HG03520 (cell line): ENCODE data around the gene TMEM108.

Experiments
- ATAC-seq: cut with Tn5 transposase; IDR thresholded peaks from one replicate; pipeline ENCODE4 v1.9.1; 2021; ENCODE audit warnings: mild to moderate bottlenecking, moderate library complexity; ENCODE audit not compliant: unreplicated experiment

TMEM108 gene

DNA sequence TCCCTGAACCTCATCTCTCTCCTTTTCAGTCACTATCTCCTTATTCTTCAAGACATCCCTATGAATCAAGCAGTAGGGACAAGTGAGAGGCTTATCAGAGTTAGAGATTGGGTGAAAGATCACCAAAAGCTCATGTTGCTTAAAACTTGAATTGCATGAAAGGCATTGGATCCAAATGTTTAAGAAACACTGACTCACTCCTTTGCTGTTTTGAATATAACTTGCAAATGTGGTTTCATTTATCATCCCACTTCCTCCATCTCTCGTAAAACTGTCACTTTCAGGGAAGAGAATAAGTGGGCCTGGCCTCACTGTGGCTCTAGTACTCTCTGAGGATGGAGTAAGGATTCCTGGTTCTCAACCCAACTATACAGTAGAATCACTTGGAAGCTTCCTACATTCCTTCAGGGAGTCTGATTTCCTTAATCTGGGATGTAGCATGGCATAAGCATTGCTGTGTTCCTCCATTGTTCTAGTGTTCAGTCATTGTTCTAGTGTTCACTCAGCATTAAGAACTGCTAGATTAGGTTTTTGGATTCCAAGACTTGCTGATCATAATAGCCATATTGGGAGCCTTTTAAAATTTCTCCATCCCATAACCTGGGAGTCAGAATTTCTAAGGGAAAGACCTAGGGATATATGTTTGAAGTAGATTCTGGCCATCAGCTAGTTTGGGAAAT lies 171.8 kb downstream of the TMEM108 start:
- no peak for ATAC-seq

DNA sequence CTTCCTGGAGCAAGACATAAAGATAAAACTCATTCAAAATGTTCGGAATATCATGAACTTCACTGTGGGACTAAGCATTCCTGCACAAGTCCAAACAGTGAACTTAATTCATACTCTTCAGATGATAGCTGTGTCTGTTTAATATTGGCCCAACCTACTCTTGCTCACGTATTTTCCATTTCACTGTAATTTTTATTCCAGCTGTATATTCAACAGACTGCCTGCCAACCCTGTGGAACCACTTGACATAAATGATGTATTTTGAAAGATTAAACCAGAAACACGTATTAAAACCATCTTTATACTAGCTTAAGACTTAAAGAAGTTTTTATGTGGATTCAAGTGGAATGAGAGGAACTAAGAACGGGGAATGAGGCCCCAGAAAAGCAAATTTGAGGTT lies 172.5 kb downstream of the TMEM108 start:
- ATAC-seq, result no peak

DNA sequence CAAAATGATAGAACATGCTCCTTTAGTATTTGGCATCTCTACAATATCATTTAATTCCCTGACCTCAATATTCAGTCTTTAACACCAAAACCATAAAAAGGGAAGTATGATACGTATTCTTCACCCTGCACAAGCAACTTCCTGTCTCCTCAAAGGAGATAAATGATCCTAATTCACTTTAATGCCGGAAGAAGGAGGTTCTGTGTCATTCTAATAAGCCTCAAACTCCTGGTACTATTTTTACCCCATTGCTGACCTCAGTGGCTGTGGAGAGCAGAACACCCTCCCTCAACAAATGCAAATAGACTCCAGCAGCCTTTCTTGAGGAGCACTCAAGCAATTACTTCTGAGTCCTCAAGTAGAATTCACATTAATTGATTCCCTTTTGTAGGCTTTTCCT lies 173.3 kb downstream of the TMEM108 start:
- peak; percentile 95 for ATAC-seq

DNA sequence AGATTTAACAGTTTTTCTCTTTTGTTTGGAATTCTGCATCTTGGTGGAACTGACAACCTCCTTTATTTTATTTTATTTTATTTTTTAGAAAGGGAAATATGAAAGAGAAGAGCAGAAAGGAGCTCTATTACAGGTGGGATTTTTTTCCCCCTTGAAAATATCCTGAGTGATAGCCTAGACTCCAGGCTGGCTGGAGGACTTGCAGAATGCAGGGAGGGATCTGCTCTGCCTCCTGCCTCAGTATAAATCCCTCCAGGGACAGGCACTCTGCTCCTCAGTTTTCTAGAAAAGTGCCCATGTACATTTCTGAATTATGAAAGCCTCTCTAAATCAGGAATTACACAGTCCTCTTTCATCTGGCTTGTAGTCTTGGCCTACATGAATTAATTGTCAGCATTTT lies 173.7 kb downstream of the TMEM108 start:
- no peak for ATAC-seq

DNA sequence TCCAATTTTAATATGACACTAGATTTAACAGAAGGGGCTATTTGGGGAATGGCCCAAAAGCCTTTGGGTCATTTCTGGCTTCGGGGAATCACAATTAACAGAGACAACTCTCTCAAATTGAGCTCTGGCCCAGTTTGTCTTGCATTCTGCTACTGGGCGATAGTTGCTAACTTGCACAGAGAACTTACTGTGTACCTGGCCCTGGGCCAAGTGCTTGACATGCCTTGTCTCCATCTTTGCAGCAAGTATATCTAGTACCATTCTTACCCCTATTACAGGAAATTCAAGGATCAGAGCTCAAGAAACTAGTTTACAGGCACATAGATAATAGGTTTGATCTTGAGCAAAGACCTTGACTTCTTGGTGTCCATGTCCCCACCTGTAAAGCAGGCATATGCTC lies 175.7 kb downstream of the TMEM108 start:
- no peak for ATAC-seq

DNA sequence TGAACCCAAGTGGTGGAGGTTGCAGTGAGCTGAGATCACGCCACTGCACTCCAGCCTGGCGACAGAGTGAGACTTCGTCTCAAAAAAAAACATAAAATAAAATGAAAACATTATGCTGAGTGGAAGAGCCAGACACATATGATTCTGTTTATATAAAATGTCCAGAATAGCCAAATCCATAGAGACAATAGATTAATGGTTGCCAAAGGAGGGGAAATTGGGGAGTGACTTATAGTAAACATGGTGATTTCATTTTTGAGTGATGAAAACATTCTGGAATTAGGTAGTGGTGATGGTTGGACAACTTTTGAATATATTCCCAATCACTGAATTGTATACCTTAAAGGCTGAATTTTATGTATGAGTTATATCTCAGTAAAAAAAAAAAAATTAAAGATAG lies 189.6 kb downstream of the TMEM108 start:
- ATAC-seq, result no peak

DNA sequence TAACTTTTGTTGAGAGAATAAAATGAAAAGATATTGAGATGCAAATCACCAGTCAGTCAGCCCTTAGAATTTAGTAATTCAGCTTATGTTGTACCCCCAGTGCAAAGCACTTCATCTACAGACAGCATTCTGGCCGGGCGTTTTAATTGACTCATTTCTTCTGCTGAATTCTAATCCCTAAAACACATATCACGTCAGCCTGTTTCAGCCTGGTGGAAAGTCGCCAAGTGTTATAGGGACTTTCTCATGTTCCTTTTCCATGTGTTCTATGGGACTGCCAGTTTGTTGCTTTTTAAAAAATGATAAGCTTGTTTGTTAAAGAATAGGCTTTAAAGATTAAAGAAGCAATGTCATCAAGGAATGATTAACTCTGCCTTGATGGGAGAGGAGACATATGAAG lies 192.0 kb downstream of the TMEM108 start:
- ATAC-seq, result no peak

DNA sequence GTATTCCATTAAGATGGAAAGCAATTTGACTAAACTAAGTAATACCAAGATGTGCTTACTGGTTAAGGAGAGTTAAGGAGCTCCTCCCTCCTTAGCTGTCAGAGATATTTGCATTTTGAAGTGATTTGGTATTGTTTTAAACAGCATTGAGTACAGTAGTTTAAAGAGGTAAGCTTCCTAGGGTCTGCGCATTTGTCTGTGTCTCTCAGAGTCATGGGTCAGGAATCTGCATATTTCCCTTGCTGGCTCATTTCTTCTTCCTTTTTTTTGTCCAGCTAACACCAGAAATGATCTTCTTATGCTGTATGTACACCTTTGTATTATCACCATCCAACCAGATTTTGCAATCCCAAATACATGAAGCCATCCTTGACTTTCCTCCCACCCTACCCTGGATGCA lies 198.7 kb downstream of the TMEM108 start:
- no peak for ATAC-seq

DNA sequence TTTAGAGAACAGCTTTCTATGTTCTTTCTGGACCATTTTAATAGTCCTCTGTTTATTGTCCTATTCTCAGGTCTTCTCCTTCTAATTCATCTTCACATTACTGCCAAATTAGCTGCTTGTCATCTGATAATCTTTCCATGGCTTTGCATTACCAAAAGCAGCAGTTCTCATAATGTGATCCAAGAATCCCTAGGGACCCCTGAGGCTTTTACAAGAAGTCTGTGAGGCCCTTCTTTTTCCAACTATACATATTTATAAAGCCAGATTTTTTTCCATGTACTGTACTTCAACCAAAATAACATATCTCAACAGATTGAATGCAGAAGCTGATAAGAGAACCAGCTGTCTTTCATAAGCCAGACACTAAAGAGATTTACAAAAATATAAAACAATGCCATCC lies 199.2 kb downstream of the TMEM108 start:
- no peak for ATAC-seq

DNA sequence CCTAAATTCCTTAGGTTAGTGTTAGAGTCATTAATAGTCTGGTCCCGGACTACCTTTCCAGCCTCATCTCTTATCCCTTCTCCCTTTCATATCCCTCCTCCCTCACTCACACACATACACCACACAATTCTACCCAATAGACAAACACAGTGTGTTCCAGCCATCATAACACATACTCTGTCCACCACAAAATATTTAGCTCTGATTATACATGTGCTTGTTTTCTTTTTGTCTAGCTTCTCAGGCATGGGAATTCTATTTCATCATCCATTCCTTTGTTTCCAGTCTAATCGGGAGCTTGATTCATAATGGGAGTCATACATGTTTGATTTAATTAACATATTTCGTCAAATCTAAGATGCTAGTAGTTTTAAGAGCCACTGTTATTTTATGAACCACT lies 199.8 kb downstream of the TMEM108 start:
- no peak for ATAC-seq

DNA sequence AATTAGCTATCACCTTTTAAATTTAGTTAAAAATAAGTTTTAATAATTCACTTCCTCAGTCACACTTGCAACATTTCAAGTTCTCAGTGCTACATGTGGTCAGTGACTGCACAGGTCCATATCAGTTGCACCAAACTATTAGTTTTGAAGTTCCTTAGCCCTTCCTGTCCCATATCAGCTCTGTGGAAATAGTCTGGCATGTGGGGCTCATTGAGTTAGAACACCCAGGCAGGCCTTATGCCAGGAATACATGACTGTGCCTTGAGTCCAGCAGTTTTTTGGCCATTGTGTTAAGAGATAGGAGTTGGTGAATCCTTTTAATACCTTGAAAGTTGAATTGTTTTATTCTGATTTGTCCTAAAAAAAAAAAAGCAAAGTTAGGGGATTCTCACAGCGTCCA lies 207.9 kb downstream of the TMEM108 start:
- ATAC-seq, result no peak

DNA sequence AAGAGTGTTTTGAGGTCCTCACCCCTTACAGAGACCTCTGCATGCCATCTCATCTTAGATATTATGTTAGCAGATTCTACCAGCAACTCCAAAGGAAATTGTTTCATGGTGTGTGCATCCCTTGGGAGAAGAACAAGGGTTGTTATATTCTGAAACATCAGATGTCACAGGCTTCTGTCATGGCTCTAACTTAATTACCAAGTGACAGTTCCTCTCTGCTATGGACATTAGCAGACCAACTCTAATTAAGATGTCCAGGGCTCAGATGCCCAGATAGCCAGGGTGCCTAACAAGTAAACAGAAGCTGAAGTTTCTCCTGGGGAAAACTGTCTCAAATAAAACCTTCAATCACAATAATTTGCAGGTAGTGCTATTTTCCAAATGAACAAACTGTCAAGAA lies 208.6 kb downstream of the TMEM108 start:
- no peak for ATAC-seq

DNA sequence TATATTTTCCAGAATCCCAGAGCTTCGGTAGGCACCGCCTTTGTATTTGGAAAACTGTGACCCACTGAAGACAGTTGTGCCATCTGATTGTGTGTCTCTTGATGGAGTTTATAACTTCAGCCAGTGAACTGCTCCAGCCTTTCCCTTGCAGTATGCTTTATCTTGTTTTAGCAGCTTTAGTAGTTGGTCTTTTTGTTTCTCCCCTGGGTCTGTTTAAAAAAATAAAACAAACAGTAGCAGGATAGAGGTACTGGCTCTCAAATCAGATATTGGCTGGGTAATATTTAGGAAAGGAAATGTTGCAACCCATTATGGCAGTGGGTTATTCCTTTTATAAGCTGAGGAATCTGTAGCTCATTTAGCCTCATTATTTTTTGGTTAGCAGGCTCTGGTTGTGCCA lies 210.2 kb downstream of the TMEM108 start:
- no peak for ATAC-seq

DNA sequence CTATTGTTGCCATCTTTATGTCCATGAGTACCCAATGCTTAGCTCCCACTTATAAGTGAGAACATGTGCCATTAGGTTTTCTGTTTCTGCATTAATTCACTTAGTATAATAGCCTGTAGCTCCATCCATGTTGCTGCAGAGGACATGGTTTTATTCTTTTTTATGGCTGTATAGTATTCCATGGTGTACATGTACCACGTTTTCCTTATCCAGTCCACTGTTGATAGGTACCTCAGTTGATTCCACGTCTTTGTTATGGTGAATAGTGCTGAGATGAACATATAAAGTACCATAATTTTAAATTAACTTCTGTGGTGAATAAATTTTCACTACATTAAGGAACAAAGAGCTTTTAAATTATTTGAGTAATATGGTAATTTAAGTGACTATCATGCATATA lies 211.3 kb downstream of the TMEM108 start:
- no peak for ATAC-seq

DNA sequence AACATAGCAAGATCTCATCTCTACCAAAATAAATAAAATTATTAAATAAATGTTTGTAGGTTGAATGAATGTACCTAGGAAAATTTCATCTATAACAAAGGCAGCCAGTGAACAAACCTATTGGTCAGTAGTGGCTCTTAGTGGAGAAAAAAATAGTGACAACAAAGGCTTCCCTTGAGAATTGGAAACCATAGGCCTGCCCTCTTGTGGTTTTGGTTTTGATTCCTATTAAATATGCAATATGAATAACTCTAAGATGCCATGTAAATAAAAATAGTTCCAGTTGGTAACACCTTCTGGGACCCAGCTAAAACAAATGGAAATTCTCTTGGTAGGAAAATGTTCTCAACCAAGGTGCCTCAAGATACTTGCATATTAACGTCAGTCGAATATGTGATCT lies 216.0 kb downstream of the TMEM108 start:
- ATAC-seq, result no peak

DNA sequence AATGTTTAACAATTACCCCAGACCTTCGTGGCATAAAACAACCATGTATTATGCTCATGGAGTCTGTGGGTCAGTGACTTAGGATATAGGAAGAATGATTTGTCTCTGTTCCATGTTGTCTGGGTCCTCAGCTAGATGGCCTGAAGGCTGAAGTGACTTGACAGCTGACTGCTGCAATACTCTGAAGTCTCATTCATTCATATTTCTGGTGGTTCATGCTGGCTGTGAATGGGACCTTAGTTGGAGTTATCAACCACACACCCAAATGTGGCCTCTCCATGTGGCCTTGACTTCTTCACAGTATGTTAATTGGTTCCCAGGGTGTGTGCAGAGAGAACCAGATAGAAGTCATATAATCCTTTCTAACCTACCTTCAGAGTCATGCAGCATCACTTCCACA lies 216.5 kb downstream of the TMEM108 start:
- ATAC-seq, result no peak

DNA sequence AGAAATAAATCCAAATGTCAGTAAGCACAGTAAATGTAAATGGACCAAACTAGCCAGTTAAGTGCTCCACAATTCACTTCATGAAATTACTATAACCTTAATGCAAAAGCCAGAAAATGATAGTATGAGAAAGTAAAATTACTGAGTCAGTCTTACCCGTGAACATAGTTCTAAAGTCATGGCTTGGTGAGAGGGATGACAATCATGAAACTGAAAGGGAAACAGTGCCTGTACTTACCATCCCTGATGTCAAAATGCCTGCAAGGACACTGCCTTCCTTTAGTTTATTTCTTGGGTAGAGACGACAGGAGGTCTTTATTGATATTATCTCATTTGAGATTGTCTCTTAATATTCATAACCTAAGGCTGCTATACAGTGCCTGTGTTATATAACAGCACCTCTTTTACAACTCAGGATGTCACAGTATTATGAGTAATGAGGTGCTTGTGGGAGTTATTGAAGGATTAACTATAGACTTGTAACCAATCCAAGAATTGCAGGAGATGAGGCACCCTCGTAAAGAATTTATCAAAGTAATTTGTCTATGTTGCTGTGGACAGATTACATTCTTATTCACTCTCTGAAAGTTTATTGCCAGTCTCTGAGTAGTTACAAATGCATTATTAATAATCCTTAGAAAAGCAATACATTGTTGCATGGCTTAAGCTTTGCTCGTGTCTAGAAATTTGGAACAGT lies 218.7 kb downstream of the TMEM108 start:
- ATAC-seq, result peak; percentile 67

DNA sequence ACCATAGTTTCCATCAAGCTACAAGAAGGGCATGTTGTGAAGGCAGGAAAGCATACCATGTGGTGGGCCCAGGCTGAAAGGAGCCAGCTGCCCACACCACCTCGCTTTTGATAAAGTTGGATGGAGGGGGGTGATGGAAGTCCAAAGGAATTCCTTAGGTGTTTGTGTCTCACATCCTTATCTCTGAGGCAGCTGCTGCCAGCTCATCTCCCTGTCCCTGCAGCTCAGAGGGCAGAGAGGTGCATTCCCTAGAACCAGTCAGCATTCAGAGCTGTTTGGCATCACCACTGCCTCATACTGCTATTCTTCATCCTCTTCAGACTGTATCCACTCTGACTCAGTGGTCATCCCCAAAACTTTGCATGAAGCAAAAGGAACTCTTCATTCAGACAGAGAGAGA lies 220.2 kb downstream of the TMEM108 start:
- ATAC-seq, result no peak

DNA sequence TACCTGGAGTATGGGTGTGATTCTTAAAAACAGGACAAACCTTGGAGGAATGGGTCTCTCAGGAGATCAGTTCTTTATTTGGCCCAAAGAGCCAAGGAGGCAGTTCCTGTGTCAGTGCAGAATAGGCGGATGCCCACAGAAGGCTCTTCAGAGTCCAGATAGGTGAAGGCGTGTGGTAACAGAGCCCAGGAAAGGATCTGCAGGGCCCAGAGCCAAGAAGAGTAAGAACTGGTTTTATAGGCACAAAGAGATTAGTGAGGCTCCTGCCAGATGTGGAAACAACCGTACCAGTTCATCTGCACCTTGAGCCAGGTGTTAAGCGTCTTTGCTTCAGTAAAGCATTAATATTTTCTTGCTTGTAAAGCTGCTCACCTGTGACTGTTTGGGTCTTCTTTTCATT lies 221.6 kb downstream of the TMEM108 start:
- no peak for ATAC-seq

DNA sequence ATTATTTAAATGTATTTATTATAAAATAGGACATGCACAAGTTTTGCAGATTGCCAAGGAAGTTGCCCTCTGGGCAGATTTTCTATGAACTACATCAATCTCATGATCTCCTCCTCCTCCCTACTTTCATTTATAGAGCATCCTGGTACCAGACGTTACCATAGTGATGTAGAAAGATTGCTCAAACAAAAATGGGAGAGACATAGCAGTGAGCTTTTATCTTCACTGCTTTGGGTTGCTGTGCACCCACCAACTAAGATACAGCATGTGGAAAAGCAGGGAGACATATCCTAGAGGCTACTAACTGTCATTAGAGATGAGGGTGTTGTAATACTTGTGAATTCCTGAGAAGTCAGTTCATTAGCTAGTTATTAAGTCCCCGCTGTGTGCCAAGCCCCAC lies 224.1 kb downstream of the TMEM108 start:
- no peak for ATAC-seq

DNA sequence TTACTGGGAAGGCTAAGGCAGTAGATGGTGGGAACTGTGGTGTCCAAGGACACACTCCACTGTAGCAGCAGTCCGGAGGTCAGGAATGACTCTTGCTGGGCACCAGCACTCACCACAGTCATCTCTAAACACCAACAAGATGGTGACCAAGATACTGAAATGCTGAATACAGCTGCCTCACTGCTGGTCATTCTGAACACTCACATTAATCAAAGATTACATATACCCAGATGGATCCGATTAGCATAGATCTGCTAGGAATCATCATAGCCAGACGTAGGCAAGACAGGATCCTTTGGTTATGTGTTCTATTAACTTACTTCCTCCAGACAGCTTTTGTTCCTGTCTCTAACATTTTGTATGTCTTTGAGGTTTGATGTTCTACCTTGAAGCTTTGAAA lies 226.7 kb downstream of the TMEM108 start:
- ATAC-seq, result no peak

DNA sequence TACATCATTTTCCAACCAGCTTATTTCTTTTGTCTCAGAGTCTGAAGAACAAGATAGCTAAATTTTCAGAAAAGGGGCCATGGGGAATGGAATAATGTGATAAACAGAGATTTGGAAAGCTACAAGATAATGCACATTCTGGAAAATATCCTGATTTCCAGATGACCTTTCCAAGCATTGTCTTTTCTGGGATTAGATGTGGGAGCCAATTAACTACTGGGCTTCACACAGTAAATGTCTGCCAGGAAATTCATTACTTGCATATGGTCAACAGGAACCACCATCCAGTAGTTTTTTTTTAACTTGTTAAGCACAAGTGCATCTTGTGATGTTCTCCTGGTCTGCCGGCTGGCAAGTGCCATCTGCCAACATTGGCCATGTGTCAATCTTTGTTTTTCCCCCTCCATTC lies 230.5 kb downstream of the TMEM108 start:
- ATAC-seq, result no peak

DNA sequence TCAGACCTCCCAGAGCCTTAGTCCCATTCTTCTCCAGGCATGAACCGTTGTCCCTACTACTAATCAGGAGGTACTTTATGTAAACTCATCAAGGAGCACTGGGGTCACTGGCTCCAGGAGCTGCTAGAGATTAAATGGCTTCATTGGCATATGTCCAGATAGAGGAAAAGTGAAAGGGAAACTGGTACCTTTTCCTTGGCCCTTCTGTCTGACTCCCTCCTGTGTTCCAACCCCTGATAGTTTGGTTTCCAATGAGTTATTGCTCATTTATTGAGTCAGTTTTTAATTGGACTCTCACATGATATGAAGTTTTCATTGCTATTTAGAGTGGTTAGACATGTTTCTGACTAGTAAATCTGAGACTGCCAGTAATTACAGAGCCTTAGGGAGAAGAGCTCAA lies 231.2 kb downstream of the TMEM108 start:
- ATAC-seq, result no peak
